ENCODE measurements around the gene PHOSPHO1.
A peak's percentile ranks its signal among the peaks of the same experiment; 100 is the strongest.

PHOSPHO1 gene

GRCh38 chr17:49226771-49227435 is 3.7 kb downstream of the PHOSPHO1 start:
- H3K27me3 ChIP-seq (ENCODE audit: insufficient read depth, low read length): peaks cover 95% of the 10 kb centered on the region
- H3K4me1 ChIP-seq (ENCODE audit: insufficient read depth, low read length): no peaks in the 10 kb centered on the region
- no peaks in the 10 kb centered on the region for H3K36me3 ChIP-seq (ENCODE audit: insufficient read depth, low read depth, low read length)
- H3K4me3 ChIP-seq (ENCODE audit: low read length): no peak overlapping the region
- no peaks in the 10 kb centered on the region for H3K9me3 ChIP-seq (ENCODE audit: insufficient read depth, low read depth, low read length)
- no peak overlapping the region for H3K27ac ChIP-seq (ENCODE audit: low read length)
- H3K9ac ChIP-seq (ENCODE audit: low read depth, low read length): no peak overlapping the region

GRCh38 chr17:49225554-49226236 is 4.9 kb downstream of the PHOSPHO1 start:
- Histone ChIP-seq H3K4me3 (ENCODE audit: low read length) (no peak overlapping the region), H3K27me3 (ENCODE audit: insufficient read depth, low read length) (peaks cover 89% of the 10 kb centered on the region), H3K27ac (ENCODE audit: low read length) (no peak overlapping the region)

GRCh38 chr17:49224997-49225337 is 5.6 kb downstream of the PHOSPHO1 start:
- peak overlapping the region; percentile 59 for H3K4me3 ChIP-seq (ENCODE audit: low read length)
- peaks cover 83% of the 10 kb centered on the region for H3K27me3 ChIP-seq (ENCODE audit: insufficient read depth, low read length)
- no peaks in the 10 kb centered on the region for H3K9me3 ChIP-seq (ENCODE audit: insufficient read depth, low read depth, low read length)
- H3K36me3 ChIP-seq (ENCODE audit: insufficient read depth, low read depth, low read length): no peaks in the 10 kb centered on the region
- no peaks in the 10 kb centered on the region for H3K4me1 ChIP-seq (ENCODE audit: insufficient read depth, low read length)
- H3K9ac ChIP-seq (ENCODE audit: low read depth, low read length): peak overlapping the region; percentile 41; the same call in 1 of the 2 replicates
- H3K27ac ChIP-seq (ENCODE audit: low read length): no peak overlapping the region

More at GRCh38 chr17:49225554-49226236, 4.9 kb downstream of the PHOSPHO1 start:
- no peak overlapping the region for H3K9ac ChIP-seq (ENCODE audit: low read depth, low read length)
- no peaks in the 10 kb centered on the region for H3K4me1 ChIP-seq (ENCODE audit: insufficient read depth, low read length)
- H3K36me3 ChIP-seq (ENCODE audit: insufficient read depth, low read depth, low read length): no peaks in the 10 kb centered on the region
- H3K9me3 ChIP-seq (ENCODE audit: insufficient read depth, low read depth, low read length): no peaks in the 10 kb centered on the region

GRCh38 chr17:49224198-49224996 is 6.2 kb downstream of the PHOSPHO1 start:
- Histone ChIP-seq H3K4me3 (ENCODE audit: low read length) (peak overlapping the region; percentile 59), H3K9ac (ENCODE audit: low read depth, low read length) (peak overlapping the region; percentile 41; the same call in 1 of the 2 replicates), H3K36me3 (ENCODE audit: insufficient read depth, low read depth, low read length) (no peaks in the 10 kb centered on the region), H3K27me3 (ENCODE audit: insufficient read depth, low read length) (peaks cover 77% of the 10 kb centered on the region), H3K27ac (ENCODE audit: low read length) (no peak overlapping the region), H3K4me1 (ENCODE audit: insufficient read depth, low read length) (no peaks in the 10 kb centered on the region), H3K9me3 (ENCODE audit: insufficient read depth, low read depth, low read length) (no peaks in the 10 kb centered on the region)

- H3K9ac ChIP-seq (ENCODE audit: low read depth, low read length): peak overlapping the region; percentile 41; the same call in 1 of the 2 replicates
- H3K36me3 ChIP-seq (ENCODE audit: insufficient read depth, low read depth, low read length): no peaks in the 10 kb centered on the region
- peak overlapping the region; percentile 59 for H3K4me3 ChIP-seq (ENCODE audit: low read length)
- no peaks in the 10 kb centered on the region for H3K9me3 ChIP-seq (ENCODE audit: insufficient read depth, low read depth, low read length)
- peaks cover 70% of the 10 kb centered on the region for H3K27me3 ChIP-seq (ENCODE audit: insufficient read depth, low read length)
- no peaks in the 10 kb centered on the region for H3K4me1 ChIP-seq (ENCODE audit: insufficient read depth, low read length)
- H3K27ac ChIP-seq (ENCODE audit: low read length): no peak overlapping the region
Measured at GRCh38 chr17:49223517-49224197, 6.9 kb downstream of the PHOSPHO1 start.

- Histone ChIP-seq H3K4me3 (ENCODE audit: low read length) (peak overlapping the region; percentile 59; the same call in 1 of the 2 replicates), H3K4me1 (ENCODE audit: insufficient read depth, low read length) (no peaks in the 10 kb centered on the region), H3K36me3 (ENCODE audit: insufficient read depth, low read depth, low read length) (no peaks in the 10 kb centered on the region), H3K9me3 (ENCODE audit: insufficient read depth, low read depth, low read length) (no peaks in the 10 kb centered on the region), H3K27ac (ENCODE audit: low read length) (no peak overlapping the region), H3K9ac (ENCODE audit: low read depth, low read length) (no peak overlapping the region), H3K27me3 (ENCODE audit: insufficient read depth, low read length) (peaks cover 68% of the 10 kb centered on the region)
Measured at GRCh38 chr17:49223168-49223516, 7.4 kb downstream of the PHOSPHO1 start.

- Histone ChIP-seq H3K9me3 (ENCODE audit: insufficient read depth, low read depth, low read length) (no peaks in the 10 kb centered on the region), H3K36me3 (ENCODE audit: insufficient read depth, low read depth, low read length) (no peaks in the 10 kb centered on the region), H3K27ac (ENCODE audit: low read length) (no peak overlapping the region), H3K27me3 (ENCODE audit: insufficient read depth, low read length) (peaks cover 36% of the 10 kb centered on the region), H3K9ac (ENCODE audit: low read depth, low read length) (no peak overlapping the region), H3K4me3 (ENCODE audit: low read length) (no peak overlapping the region), H3K4me1 (ENCODE audit: insufficient read depth, low read length) (peaks cover 3% of the 10 kb centered on the region; the same call in 1 of the 2 replicates)
Measured at GRCh38 chr17:49219987-49220386, 10.6 kb downstream of the PHOSPHO1 start.

- Histone ChIP-seq H3K27ac (ENCODE audit: low read length) (no peak overlapping the region), H3K36me3 (ENCODE audit: insufficient read depth, low read depth, low read length) (no peaks in the 10 kb centered on the region), H3K4me1 (ENCODE audit: insufficient read depth, low read length) (peaks cover 3% of the 10 kb centered on the region; the same call in 1 of the 2 replicates), H3K27me3 (ENCODE audit: insufficient read depth, low read length) (peaks cover 29% of the 10 kb centered on the region), H3K4me3 (ENCODE audit: low read length) (no peak overlapping the region), H3K9me3 (ENCODE audit: insufficient read depth, low read depth, low read length) (no peaks in the 10 kb centered on the region), H3K9ac (ENCODE audit: low read depth, low read length) (no peak overlapping the region)
Measured at GRCh38 chr17:49218941-49219913, 11.4 kb downstream of the PHOSPHO1 start.

- Histone ChIP-seq H3K36me3 (ENCODE audit: insufficient read depth, low read depth, low read length) (no peaks in the 10 kb centered on the region), H3K27ac (ENCODE audit: low read length) (no peak overlapping the region), H3K27me3 (ENCODE audit: insufficient read depth, low read length) (peaks cover 15% of the 10 kb centered on the region), H3K9ac (ENCODE audit: low read depth, low read length) (no peak overlapping the region), H3K4me1 (ENCODE audit: insufficient read depth, low read length) (peaks cover 11% of the 10 kb centered on the region; the same call in 1 of the 2 replicates), H3K9me3 (ENCODE audit: insufficient read depth, low read depth, low read length) (no peaks in the 10 kb centered on the region), H3K4me3 (ENCODE audit: low read length) (no peak overlapping the region)
Measured at GRCh38 chr17:49217651-49218413, 12.8 kb downstream of the PHOSPHO1 start.

GRCh38 chr17:49216953-49217650 is 13.5 kb downstream of the PHOSPHO1 start:
- Histone ChIP-seq H3K36me3 (ENCODE audit: insufficient read depth, low read depth, low read length) (no peaks in the 10 kb centered on the region), H3K27me3 (ENCODE audit: insufficient read depth, low read length) (peaks cover 7% of the 10 kb centered on the region; the same call in 1 of the 2 replicates), H3K4me3 (ENCODE audit: low read length) (no peak overlapping the region)

More at GRCh38 chr17:49216953-49217650, 13.5 kb downstream of the PHOSPHO1 start:
- Histone ChIP-seq H3K9me3 (ENCODE audit: insufficient read depth, low read depth, low read length) (no peaks in the 10 kb centered on the region), H3K4me1 (ENCODE audit: insufficient read depth, low read length) (peaks cover 11% of the 10 kb centered on the region; the same call in 1 of the 2 replicates), H3K27ac (ENCODE audit: low read length) (no peak overlapping the region), H3K9ac (ENCODE audit: low read depth, low read length) (no peak overlapping the region)

Measured in iPS-20b (cell line).